ENCODE results near the gene ACTMAP.

Gene ACTMAP

DNA sequence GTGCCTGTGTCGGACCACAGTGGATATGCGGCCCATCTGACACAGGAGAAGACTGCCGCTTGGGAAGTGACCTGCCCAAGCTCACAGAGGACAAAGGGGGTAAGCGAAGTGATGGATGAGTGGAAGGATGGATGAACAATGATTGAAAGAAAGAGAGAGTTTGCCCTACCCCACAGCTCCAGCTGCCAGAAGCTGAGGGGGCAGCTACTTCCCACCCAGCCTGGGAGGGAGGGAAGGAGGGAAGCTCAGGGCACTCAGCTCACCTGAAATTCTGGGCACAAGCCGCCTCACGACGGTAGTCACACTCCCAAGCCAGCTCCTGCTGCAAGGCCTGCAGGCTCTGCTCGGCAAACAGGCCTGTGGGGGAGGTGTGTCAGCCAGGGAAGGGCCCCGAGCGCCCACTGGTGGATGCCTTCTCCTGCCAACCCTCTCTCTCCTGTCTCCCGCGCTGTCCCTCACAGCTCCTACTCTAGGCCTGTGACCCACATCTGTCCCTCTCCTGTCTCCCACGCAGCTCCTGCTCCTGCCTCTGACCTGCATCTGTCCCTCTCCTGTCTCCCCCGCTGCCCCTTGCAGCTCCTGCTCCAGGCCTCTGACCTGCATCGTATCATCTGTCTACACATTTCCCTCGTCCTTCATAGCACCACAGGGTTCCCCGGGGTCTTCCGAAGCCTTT lies 47.8 kb downstream of the ACTMAP start:
- Histone ChIP-seq H3K4me1 (ENCODE audit: control insufficient read depth, insufficient read depth, low read length) (no peaks in the 10 kb centered on the region), H3K9me3 (ENCODE audit: control insufficient read depth, insufficient read depth, low read depth, low read length) (no peaks in the 10 kb centered on the region), H3K4me3 (ENCODE audit: low read depth, low read length) (no peak overlapping the region), H3K27ac (ENCODE audit: extremely low read depth, low read depth, low read length) (no peak overlapping the region), H3K36me3 (ENCODE audit: control insufficient read depth in 2 of 2, insufficient read depth in 1 of 2, low read length in 2 of 2) (peaks cover 62 to 72% of the 10 kb centered on the region in 2 experiments)
- ChIA-PET CTCF (interaction anchor here (0.6 to 2.6 kb wide), 11 partner anchors 12 to 407 kb away, joined by 3 to 17 read pairs (median 3); partner anchors contain the start of gene BLVRB), POLR2A (interaction anchor here (0.7 to 2.0 kb wide), 4 partner anchors 9 to 54 kb away, joined by 3 to 5 read pairs (median 4); partner anchors contain the start of gene ACTMAP)
- TF ChIP-seq ZNF600 (tag by site-specific recombination; IDR thresholded peaks at IDR 0.05) (peak; percentile 64), ZFHX2 (tag by site-specific recombination; conservative IDR thresholded peaks at IDR 0.05) (peak; percentile 55), EGR2 (tag by site-specific recombination; IDR thresholded peaks at IDR 0.05; ENCODE audit: low read depth) (peak; percentile 81), ZNF341 (tag by site-specific recombination; IDR thresholded peaks at IDR 0.05; ENCODE audit: low read depth) (peak; percentile 83), PRDM1 (tag by site-specific recombination; IDR thresholded peaks at IDR 0.05) (0 out of 2 replicates have a peak, but pooled peaks have one; percentile 4), ZBTB11 (tag by site-specific recombination; conservative IDR thresholded peaks at IDR 0.05; ENCODE audit: low read depth) (no peak), ZNF555 (tag by site-specific recombination; conservative IDR thresholded peaks at IDR 0.05) (no peak), ZNF629 (tag by site-specific recombination; IDR thresholded peaks at IDR 0.05) (no peak), ZNF169 (tag by site-specific recombination; IDR thresholded peaks at IDR 0.05) (peak; percentile 47; the same call in 1 of the 2 replicates), ZNF558 (tag by site-specific recombination; IDR thresholded peaks at IDR 0.05) (no peak), KLF9 (tag by site-specific recombination; IDR thresholded peaks at IDR 0.05; ENCODE audit: low read depth) (peak; percentile 70), ZNF366 (tag by site-specific recombination; conservative IDR thresholded peaks at IDR 0.05) (peak; percentile 52; the same call in 1 of the 2 replicates), WT1 (tag by site-specific recombination; IDR thresholded peaks at IDR 0.05) (no peak), ZXDB (tag by site-specific recombination; IDR thresholded peaks at IDR 0.05) (0 out of 2 replicates have a peak, but pooled peaks have one; percentile 19), ZBTB17 (tag by site-specific recombination; IDR thresholded peaks at IDR 0.05) (peak; percentile 69), ZBTB20 (tag by site-specific recombination; IDR thresholded peaks at IDR 0.05) (0 out of 2 replicates have a peak, but pooled peaks have one; percentile 13)
- TF ChIP-seq, protein P1, sequence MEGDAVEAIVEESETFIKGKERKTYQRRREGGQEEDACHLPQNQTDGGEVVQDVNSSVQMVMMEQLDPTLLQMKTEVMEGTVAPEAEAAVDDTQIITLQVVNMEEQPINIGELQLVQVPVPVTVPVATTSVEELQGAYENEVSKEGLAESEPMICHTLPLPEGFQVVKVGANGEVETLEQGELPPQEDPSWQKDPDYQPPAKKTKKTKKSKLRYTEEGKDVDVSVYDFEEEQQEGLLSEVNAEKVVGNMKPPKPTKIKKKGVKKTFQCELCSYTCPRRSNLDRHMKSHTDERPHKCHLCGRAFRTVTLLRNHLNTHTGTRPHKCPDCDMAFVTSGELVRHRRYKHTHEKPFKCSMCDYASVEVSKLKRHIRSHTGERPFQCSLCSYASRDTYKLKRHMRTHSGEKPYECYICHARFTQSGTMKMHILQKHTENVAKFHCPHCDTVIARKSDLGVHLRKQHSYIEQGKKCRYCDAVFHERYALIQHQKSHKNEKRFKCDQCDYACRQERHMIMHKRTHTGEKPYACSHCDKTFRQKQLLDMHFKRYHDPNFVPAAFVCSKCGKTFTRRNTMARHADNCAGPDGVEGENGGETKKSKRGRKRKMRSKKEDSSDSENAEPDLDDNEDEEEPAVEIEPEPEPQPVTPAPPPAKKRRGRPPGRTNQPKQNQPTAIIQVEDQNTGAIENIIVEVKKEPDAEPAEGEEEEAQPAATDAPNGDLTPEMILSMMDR (tag by site-specific recombination; IDR thresholded peaks at IDR 0.05), result peak; percentile 99

GRCh38 chr19:40701758-40702157 lies 48.5 kb downstream of the ACTMAP start:
- TF ChIP-seq ZNF146 (tag by site-specific recombination; IDR thresholded peaks at IDR 0.05) (peak; percentile 97), REPIN1 (tag by site-specific recombination; IDR thresholded peaks at IDR 0.05; ENCODE audit: low read depth) (no peak)
- H3K4me3 ChIP-seq (ENCODE audit: low read depth, low read length), result no peak overlapping the region
- H3K4me1 ChIP-seq (ENCODE audit: control insufficient read depth, insufficient read depth, low read length), result no peaks in the 10 kb centered on the region
- CTCF ChIA-PET, result interaction anchor here (0.6 to 2.6 kb wide), 11 partner anchors 11 to 548 kb away, joined by 3 to 17 read pairs (median 3); partner anchors contain the start of gene BLVRB
- peaks cover 62 to 69% of the 10 kb centered on the region in 2 experiments for H3K36me3 ChIP-seq (ENCODE audit: control insufficient read depth in 2 of 2, insufficient read depth in 1 of 2, low read length in 2 of 2)
- POLR2A ChIA-PET, result interaction anchor here (0.6 to 2.0 kb wide), 4 partner anchors 8 to 53 kb away, joined by 4 to 6 read pairs (median 4); partner anchors contain the start of gene ACTMAP
- H3K27ac ChIP-seq (ENCODE audit: extremely low read depth, low read depth, low read length), result no peak overlapping the region
- no peaks in the 10 kb centered on the region for H3K9me3 ChIP-seq (ENCODE audit: control insufficient read depth, insufficient read depth, low read depth, low read length)
